WTC11 (cell line): ENCODE measurements around the gene LAMA1. TPM values are rescaled to one million over a fixed set of nuclear protein-coding genes. Genes with fewer than 3 reads are reported as not detected.

Experiments used
- ATAC-seq: fragments of 200-7000 bp; cut with Tn5 transposase; 2 replicates; pipeline ENCODE4 v1.10.0; 2021; ENCODE audit warnings: mild to moderate bottlenecking, moderate library complexity
- CTCF ChIA-PET: fragments of 300-600 bp; sonication (Branson Sonifier 250); formaldehyde crosslinking; loops from one replicate; lab custom pipeline; 2021; ENCODE audit warnings: antibody characterized with exemption; lab: Charles Lee
- POLR2A ChIA-PET: fragments of 350-600 bp; sonication (Branson Sonifier 250); formaldehyde crosslinking; loops from one replicate; lab custom pipeline; 2021; ENCODE audit warnings: antibody characterized with exemption; lab: Charles Lee
- DNase-seq: peaks from one replicate; pipeline ENCODE4 v3.0.0; 2021; ENCODE audit warnings: low spot score
- H3K27ac Mint-ChIP-seq: 2 replicates; pipeline ENCODE4 v1.8.0; 2021; ENCODE audit warnings: mixed read lengths
- H3K27me3 Mint-ChIP-seq: 2 replicates; pipeline ENCODE4 v1.8.0; 2021; ENCODE audit warnings: low read depth, mild to moderate bottlenecking, moderate library complexity, mixed read lengths
- H3K36me3 Mint-ChIP-seq: 2 replicates; pipeline ENCODE4 v1.8.0; 2021; ENCODE audit warnings: mixed read lengths
- H3K4me1 Mint-ChIP-seq: 2 replicates; pipeline ENCODE4 v1.8.0; 2022; ENCODE audit warnings: mixed read lengths
- H3K4me3 Mint-ChIP-seq: 2 replicates; pipeline ENCODE4 v1.8.0; 2021; ENCODE audit warnings: mild to moderate bottlenecking, moderate library complexity, mixed read lengths
- H3K9me3 Mint-ChIP-seq: 2 replicates; pipeline ENCODE4 v1.8.0; 2021; ENCODE audit warnings: mixed read lengths
- GTF2I ChIP-seq: fragments of 250-450 bp; sonication (Bioruptor Pico); conservative IDR thresholded peaks from 2 replicates; pipeline ENCODE4 v1.4.0; 2021; ENCODE audit warnings: mild to moderate bottlenecking
- JAZF1 ChIP-seq: fragments of 250-450 bp; sonication (Bioruptor Pico); IDR thresholded peaks from 2 replicates; pipeline ENCODE4 v1.9.0; 2021; ENCODE audit warnings: moderate library complexity, mild to moderate bottlenecking, inconsistent platforms
- NR1H2 ChIP-seq: sonication (generic); formaldehyde crosslinking; IDR thresholded peaks from 2 replicates; pipeline ENCODE4 v1.9.0; 2021; ENCODE audit warnings: mild to moderate bottlenecking, moderate library complexity, missing genetic modification reagents
- NR2C2 ChIP-seq: sonication (generic); formaldehyde crosslinking; IDR thresholded peaks from 2 replicates; pipeline ENCODE4 v1.8.0; 2022; ENCODE audit warnings: mild to moderate bottlenecking, missing genetic modification reagents
- OVOL2 ChIP-seq: fragments of 250-450 bp; sonication (Bioruptor Pico); IDR thresholded peaks from 2 replicates; pipeline ENCODE4 v1.9.0; 2021; ENCODE audit warnings: mild to moderate bottlenecking, borderline replicate concordance
- PRRX2 ChIP-seq: fragments of 250-450 bp; sonication (Bioruptor Pico); IDR thresholded peaks from 2 replicates; pipeline ENCODE4 v1.8.0; 2021; ENCODE audit warnings: mild to moderate bottlenecking
- RELA ChIP-seq: sonication (generic); formaldehyde crosslinking; IDR thresholded peaks from 2 replicates; pipeline ENCODE4 v1.8.1; 2022; ENCODE audit warnings: missing genetic modification reagents, mild to moderate bottlenecking, borderline replicate concordance
- SMAD3 ChIP-seq: sonication (generic); formaldehyde crosslinking; IDR thresholded peaks from 2 replicates; pipeline ENCODE4 v1.8.0; 2022; ENCODE audit warnings: missing genetic modification reagents, mild to moderate bottlenecking, borderline replicate concordance
- SMAD4 ChIP-seq: sonication (generic); formaldehyde crosslinking; IDR thresholded peaks from 2 replicates; pipeline ENCODE4 v1.8.0; 2022; ENCODE audit warnings: mild to moderate bottlenecking, missing genetic modification reagents
- SOX15 ChIP-seq: fragments of 250-450 bp; sonication (Bioruptor Pico); IDR thresholded peaks from 2 replicates; pipeline ENCODE4 v1.9.0; 2021; ENCODE audit warnings: mild to moderate bottlenecking
- TEAD4 ChIP-seq: sonication (generic); formaldehyde crosslinking; IDR thresholded peaks from 2 replicates; pipeline ENCODE4 v1.8.0; 2022; ENCODE audit warnings: mild to moderate bottlenecking, missing genetic modification reagents
- TP53 ChIP-seq: sonication (generic); formaldehyde crosslinking; IDR thresholded peaks from 2 replicates; pipeline ENCODE4 v1.8.1; 2023; ENCODE audit warnings: mild to moderate bottlenecking, missing genetic modification reagents
- ZNF219 ChIP-seq: sonication (generic); formaldehyde crosslinking; IDR thresholded peaks from 2 replicates; pipeline ENCODE4 v1.8.0; 2023; ENCODE audit warnings: missing genetic modification reagents, mild to moderate bottlenecking, borderline replicate concordance
- ZNF416 ChIP-seq: fragments of 250-450 bp; sonication (Bioruptor Pico); IDR thresholded peaks from 2 replicates; pipeline ENCODE4 v1.9.0; 2021; ENCODE audit warnings: mild to moderate bottlenecking, inconsistent platforms
- ZNF512 ChIP-seq: sonication (generic); formaldehyde crosslinking; IDR thresholded peaks from 2 replicates; pipeline ENCODE4 v1.8.1; 2022; ENCODE audit warnings: missing genetic modification reagents, borderline replicate concordance
- total RNA-seq: library from RNA; stranded (reverse); gene quantifications from 3 replicates; pipeline ENCODE4 v1.2.3, GENCODE V29; 2021
- TF ChIP-seq, protein P1 (sequence below): sonication (generic); formaldehyde crosslinking; IDR thresholded peaks from 2 replicates; pipeline ENCODE4 v1.8.1; 2023; ENCODE audit warnings: mild to moderate bottlenecking, moderate library complexity, missing genetic modification reagents
- TF ChIP-seq, protein P2 (sequence below): sonication (generic); formaldehyde crosslinking; conservative IDR thresholded peaks from 2 replicates; pipeline ENCODE4 v1.8.1; 2023; ENCODE audit warnings: mild to moderate bottlenecking, low read depth, missing genetic modification reagents, moderate library complexity
- TF ChIP-seq, protein P3 (sequence below): sonication (generic); formaldehyde crosslinking; IDR thresholded peaks from 2 replicates; pipeline ENCODE4 v1.8.1; 2023; ENCODE audit warnings: mild to moderate bottlenecking, missing genetic modification reagents, borderline replicate concordance

Gene LAMA1
- total RNA-seq, 1 experiment from 2014 or later = 50.7 TPM

GRCh38 chr18:7084080-7085065 is 33.2 kb downstream of the LAMA1 start:
- peaks cover 16% of the 10 kb centered on the region for H3K4me1 Mint-ChIP-seq
- H3K27me3 Mint-ChIP-seq = no peaks in the 10 kb centered on the region
- H3K36me3 Mint-ChIP-seq = peaks cover 9% of the 10 kb centered on the region
- H3K9me3 Mint-ChIP-seq = no peaks in the 10 kb centered on the region
- ChIA-PET POLR2A (no interaction called here), CTCF (interaction anchor here (1.9 kb wide), 1 partner anchor 93 kb away, joined by 5 read pairs; no protein-coding TSS in a partner anchor)
- TF ChIP-seq NR2C2 (CRISPR knock-in tag) = no peak
- no peak for TF ChIP-seq ZNF219 (CRISPR knock-in tag)
- no peak for TF ChIP-seq SMAD3 (CRISPR knock-in tag)
- TF ChIP-seq SOX15 (CRISPR knock-in tag) = no peak
- TF ChIP-seq RELA (CRISPR knock-in tag) = no peak
- no peak for TF ChIP-seq ZNF512
- TF ChIP-seq SMAD4 (CRISPR knock-in tag) = no peak
- TF ChIP-seq, protein P1, sequence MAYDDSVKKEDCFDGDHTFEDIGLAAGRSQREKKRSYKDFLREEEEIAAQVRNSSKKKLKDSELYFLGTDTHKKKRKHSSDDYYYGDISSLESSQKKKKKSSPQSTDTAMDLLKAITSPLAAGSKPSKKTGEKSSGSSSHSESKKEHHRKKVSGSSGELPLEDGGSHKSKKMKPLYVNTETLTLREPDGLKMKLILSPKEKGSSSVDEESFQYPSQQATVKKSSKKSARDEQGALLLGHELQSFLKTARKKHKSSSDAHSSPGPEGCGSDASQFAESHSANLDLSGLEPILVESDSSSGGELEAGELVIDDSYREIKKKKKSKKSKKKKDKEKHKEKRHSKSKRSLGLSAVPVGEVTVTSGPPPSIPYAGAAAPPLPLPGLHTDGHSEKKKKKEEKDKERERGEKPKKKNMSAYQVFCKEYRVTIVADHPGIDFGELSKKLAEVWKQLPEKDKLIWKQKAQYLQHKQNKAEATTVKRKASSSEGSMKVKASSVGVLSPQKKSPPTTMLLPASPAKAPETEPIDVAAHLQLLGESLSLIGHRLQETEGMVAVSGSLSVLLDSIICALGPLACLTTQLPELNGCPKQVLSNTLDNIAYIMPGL (CRISPR knock-in tag) = no peak
- TF ChIP-seq OVOL2 (CRISPR knock-in tag) = no peak
- TF ChIP-seq TEAD4 (CRISPR knock-in tag) = no peak
- TF ChIP-seq GTF2I (CRISPR knock-in tag) = no peak
- no peak for TF ChIP-seq JAZF1 (CRISPR knock-in tag)
- no peak for TF ChIP-seq PRRX2
- no peak for TF ChIP-seq TP53
- no peak for TF ChIP-seq NR1H2 (CRISPR knock-in tag)
- TF ChIP-seq, protein P2, sequence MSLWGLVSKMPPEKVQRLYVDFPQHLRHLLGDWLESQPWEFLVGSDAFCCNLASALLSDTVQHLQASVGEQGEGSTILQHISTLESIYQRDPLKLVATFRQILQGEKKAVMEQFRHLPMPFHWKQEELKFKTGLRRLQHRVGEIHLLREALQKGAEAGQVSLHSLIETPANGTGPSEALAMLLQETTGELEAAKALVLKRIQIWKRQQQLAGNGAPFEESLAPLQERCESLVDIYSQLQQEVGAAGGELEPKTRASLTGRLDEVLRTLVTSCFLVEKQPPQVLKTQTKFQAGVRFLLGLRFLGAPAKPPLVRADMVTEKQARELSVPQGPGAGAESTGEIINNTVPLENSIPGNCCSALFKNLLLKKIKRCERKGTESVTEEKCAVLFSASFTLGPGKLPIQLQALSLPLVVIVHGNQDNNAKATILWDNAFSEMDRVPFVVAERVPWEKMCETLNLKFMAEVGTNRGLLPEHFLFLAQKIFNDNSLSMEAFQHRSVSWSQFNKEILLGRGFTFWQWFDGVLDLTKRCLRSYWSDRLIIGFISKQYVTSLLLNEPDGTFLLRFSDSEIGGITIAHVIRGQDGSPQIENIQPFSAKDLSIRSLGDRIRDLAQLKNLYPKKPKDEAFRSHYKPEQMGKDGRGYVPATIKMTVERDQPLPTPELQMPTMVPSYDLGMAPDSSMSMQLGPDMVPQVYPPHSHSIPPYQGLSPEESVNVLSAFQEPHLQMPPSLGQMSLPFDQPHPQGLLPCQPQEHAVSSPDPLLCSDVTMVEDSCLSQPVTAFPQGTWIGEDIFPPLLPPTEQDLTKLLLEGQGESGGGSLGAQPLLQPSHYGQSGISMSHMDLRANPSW (CRISPR knock-in tag) = no peak
- TF ChIP-seq, protein P3, sequence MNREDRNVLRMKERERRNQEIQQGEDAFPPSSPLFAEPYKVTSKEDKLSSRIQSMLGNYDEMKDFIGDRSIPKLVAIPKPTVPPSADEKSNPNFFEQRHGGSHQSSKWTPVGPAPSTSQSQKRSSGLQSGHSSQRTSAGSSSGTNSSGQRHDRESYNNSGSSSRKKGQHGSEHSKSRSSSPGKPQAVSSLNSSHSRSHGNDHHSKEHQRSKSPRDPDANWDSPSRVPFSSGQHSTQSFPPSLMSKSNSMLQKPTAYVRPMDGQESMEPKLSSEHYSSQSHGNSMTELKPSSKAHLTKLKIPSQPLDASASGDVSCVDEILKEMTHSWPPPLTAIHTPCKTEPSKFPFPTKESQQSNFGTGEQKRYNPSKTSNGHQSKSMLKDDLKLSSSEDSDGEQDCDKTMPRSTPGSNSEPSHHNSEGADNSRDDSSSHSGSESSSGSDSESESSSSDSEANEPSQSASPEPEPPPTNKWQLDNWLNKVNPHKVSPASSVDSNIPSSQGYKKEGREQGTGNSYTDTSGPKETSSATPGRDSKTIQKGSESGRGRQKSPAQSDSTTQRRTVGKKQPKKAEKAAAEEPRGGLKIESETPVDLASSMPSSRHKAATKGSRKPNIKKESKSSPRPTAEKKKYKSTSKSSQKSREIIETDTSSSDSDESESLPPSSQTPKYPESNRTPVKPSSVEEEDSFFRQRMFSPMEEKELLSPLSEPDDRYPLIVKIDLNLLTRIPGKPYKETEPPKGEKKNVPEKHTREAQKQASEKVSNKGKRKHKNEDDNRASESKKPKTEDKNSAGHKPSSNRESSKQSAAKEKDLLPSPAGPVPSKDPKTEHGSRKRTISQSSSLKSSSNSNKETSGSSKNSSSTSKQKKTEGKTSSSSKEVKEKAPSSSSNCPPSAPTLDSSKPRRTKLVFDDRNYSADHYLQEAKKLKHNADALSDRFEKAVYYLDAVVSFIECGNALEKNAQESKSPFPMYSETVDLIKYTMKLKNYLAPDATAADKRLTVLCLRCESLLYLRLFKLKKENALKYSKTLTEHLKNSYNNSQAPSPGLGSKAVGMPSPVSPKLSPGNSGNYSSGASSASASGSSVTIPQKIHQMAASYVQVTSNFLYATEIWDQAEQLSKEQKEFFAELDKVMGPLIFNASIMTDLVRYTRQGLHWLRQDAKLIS (CRISPR knock-in tag) = no peak
- TF ChIP-seq ZNF416 = no peak
- TF ChIP-seq, all 79 proteins: peak for 0
- no peak overlapping the region for H3K4me3 Mint-ChIP-seq
- DNase-seq = no peak
- no peak for ATAC-seq
- no peak overlapping the region; the same call in 1 of the 2 replicates for H3K27ac Mint-ChIP-seq
